HG03060 (cell line): Measurements from ENCODE around the gene HACD1.
"Not testable (repeated sequence)": the region's sequence is repeated elsewhere in the genome, so short reads cannot be mapped to it uniquely, and the experiment has no call there.

Experiments
- ATAC-seq: cut with Tn5 transposase; IDR thresholded peaks from one replicate; pipeline ENCODE4 v1.9.1; 2021; ENCODE audit warnings: low read depth, moderate number of reproducible peaks; ENCODE audit not compliant: unreplicated experiment

The HACD1 gene

DNA sequence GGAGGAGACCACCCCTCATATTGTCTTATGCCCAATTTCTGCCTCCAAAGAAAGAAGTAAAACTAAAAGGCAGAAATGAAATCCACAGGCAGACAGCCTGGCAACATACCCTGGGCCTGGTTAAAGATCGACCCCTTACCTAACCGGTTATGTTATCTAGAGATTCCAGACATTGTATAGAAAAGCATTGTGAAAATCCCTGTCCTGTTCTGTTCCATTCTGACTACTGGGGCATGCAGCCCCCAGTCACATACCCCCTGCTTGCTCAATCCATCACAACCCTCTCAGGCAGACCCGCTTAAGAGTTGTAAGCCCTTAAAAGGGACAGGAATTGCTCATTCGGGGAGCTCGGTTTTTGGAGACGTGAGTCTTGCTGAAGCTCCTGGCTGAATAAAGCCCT is 29.9 kb downstream of the HACD1 start:
- ATAC-seq: not testable (repeated sequence)

DNA sequence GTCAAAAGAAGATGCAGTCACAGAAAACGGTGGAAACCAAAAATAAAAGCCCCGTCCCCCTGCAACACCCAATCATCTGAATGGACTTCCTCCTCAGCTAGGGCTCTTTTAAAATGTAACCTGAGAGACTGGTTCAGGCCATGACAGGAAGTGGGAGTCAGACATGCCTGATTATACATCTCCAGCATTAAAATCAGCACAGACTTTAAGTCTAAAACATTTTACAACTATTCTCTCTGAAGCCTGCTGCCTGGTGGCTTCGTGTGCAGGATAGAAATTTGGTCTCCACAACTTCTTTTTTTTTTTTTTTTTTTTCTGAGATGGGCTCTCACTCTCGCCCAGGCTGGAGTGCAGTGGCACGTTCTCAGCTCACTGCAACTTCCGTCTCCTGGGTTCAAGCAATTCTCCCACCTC is 30.3 kb downstream of the HACD1 start:
- no peak for ATAC-seq

DNA sequence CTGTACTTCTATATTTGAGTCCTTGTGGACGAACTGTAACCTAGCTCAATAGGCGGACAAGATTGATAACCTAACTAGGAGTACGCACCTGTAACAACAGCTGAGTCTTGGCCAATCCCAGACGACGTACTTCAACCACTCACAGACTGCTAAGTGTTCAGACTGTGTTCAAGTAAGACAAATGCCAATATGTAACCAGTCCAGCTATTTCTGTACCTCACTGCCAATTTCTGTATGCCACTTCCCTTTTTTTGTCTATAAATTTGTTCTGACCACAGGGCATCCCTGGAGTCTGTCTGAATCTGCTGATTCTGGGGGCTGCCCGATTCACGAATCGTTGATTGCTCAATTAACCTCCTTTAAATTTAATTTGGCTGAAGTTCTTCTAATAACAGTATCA is 32.2 kb downstream of the HACD1 start:
- peak; percentile 85 for ATAC-seq

DNA sequence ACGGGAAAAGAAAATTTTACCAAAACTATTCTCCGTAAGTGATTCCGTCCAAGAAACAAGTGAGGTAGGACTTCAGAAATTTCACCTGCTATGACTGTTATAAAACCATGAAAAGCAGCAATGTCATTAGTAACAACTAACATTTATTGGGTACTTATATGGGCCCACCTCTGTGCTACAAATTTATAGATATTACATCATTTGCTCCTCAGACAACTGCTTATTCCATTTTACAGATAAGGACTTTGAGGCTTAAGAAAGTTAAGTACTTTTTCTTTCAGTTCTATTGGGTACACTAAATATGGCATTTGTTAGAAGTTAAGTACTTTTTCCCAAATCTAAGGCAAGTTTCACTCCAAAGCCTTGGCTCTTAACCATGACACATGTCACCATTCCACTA is 36.3 kb downstream of the HACD1 start:
- no peak for ATAC-seq

DNA sequence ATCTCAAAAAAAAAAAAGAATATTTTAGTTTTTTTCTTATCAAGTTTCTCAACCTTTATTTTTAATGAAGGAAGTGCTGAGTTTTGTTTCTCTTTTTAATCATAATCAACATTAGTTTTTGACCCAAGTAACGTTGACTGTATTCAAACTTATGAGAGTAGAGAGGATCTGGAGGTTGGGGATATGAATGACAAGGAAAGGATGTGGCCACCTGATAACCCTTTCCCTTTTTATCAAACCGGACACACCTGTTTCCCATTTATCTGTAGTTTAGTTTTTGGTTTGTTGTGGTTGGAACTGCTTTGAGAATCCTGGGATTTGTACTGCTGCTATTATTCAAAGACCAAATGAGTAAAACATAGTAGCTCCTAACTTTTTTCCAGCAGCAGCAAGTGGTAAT is 38.6 kb downstream of the HACD1 start:
- ATAC-seq: no peak

DNA sequence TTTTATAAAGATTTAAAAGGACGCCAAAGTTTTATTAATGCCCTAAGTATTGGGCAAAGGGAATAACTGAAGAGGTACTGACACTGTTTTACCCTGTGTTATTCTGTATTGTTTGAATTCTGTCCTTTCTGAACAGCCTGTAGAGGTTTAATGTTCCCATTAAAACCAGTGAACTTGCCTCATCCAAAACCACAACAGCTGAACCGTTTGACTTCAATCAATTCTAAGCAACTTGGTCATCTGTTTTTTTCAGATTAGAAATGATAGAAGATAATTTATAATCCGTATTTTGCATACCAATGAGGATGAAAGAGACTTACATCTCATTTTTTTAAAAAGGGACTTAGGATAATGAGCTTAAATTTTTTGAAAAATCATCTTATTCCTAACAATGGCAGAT is 40.4 kb downstream of the HACD1 start:
- ATAC-seq: no peak

DNA sequence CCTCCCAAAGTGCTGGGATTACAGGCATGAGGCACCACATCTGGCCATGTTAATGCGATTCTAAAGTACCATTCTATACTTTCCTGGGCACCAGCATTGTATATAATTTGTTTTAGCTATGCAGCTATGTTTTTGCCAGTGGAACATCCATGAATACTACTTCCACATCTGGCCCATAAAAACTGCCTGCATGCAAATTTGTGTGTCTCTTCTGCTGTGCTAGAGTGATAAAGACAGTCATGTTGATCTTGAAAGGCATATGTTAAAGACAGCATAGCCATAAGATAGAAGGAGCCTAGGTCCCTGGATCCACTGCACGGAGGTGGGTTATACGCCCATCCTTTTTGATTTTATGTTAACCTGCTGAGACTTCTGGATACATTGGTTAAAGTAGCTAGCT is 52.3 kb downstream of the HACD1 start:
- no peak for ATAC-seq

DNA sequence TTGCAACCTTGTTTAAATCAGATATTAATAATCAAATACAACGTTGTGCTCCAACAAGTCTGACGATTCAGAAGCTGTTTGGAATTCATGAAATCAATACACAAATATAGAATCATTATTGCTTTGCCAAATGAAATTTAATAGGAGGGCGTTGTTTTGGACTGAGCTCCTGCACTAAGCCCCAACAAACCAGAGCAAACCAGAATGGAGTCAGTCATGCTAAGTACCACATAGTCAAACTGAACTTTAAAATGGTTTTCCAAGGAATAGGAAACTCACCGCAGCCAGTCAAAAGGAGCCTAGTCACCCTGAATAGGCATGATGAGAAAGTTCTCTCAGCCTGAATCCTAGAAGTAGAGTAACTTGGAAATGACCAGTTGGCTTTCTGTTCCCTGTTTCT is 53.7 kb downstream of the HACD1 start:
- no peak for ATAC-seq

DNA sequence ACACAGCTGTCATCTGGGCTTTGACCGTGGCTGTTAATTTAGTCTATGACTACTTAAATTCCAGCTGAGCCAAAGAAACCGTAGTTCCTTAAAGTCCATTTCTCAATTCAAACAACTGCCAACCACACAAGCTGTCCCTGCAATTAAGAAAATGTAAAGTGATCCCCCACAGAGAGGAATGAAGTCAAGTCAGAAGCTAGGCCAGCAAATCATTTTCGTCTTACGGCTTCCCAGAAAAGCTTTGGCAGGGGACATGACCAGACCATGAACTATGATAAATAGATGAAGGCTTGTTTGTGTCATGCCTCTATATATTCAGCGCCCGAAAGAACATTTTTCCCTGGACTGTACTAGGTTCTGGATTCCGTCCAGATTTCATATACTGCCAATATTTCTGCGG is 54.6 kb downstream of the HACD1 start:
- no peak for ATAC-seq

DNA sequence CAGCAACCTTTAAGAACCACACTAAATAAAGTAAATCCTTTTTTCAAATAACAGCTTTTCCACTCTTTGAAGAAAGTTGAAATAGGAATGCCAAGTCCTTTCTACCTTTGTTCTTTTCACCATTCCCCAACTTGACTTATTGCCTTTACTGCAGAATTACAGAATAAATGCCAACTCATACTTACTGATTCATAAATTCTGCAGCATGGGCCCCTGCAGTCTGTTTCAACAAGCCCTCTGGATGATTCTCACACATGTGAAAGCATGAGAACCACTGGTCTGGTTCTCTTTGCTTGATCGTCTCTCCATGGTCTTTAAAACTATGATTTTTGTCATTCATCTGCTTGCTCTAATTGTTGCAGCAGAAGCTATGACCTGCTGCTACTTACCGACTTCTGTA is 56.1 kb downstream of the HACD1 start:
- no peak for ATAC-seq

DNA sequence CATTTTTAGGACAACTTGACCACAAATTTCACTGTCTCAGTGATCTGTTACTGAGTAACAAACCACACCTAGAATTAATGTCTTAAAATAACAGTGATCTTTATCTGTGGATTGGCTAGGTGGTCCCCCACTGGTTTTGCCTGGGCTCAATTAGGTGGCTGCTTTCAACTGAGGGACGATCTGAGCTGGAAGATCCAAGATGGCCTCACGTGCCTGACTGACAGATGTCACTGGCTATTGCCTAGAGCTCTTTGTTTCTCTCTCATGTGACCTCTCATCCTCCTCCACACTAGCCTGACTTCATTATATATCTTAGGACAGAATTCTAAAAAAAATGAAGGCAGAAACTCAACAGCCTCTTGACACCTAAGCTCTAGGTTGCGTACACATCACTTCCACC is 59.7 kb downstream of the HACD1 start:
- no peak for ATAC-seq

DNA sequence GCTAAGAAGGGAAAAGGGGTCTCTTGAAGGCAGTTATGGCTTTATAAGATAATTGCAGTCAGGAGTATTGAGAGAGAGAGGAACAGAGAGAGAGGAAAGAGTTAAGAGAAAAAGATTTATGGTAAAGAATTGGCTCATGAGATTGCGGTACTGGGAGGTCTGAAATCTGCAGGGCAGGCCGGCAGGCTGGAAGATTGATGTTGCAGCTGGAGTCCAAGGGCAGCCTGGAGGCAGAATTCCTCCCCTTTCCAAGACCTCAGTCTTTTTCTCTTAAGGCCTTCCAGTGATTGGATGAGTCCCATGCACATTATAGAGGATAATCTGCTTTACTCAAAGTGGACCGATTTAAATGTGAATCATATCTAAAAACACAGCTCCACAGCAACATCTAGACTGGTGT is 68.4 kb downstream of the HACD1 start:
- ATAC-seq: no peak

DNA sequence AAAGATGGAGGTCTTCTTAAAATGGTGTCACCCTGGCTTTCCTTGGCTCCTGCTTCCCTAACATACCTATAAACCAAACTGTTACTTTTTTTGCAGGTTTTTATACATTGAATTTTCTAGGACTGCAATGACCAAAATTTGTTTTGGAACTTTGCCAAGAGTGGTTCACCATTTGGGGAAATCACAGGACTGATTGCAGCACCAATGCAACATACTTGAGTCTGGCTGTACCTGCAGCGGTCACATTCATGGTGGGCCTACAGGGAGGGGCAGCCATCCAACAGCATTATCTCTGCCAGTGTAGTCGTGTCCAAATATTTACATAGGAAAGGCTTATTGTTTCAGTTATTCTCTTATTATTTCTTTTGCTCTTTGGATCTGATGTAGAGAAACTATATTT is 69.0 kb downstream of the HACD1 start:
- ATAC-seq: no peak

DNA sequence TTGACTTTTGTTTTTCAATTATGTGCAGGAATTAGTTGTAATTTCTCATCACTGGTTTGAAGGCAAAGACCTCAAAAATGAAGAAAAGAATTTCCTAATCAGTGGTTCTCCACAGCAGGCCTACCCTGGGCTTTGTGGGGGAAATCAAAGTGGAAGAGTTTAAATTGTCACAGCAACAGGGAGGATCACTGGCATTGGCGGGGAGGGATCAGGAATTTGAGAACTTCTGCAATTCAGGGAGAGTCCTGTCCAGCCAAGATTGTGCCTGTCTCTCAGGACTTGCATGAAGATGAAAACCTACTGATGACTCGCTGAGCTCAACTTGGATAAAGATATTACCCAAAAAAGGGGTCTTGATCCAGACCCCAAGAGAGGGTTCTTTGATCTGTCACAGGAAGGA is 70.1 kb downstream of the HACD1 start:
- ATAC-seq: no peak

DNA sequence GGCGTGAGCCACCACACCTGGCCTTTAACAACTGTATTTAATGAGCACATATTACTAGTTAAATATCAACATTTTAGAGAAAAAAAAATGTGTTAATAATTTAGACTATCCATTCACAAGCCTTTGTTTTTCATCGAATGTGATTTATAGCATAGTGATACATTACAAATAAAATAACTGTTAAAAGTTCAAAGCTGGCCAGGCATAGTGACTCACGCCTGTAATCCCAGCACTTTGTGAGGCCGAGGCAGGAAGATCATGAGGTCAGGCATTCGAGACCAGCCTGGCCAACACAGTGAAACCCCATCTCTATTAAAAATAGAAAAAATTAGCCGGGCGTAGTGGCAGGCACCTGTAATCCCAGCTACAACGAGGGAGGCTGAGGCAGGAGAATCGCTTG is 72.7 kb downstream of the HACD1 start:
- no peak for ATAC-seq
